GM21825 (cell line): Measurements from ENCODE around the gene KNCN.

Experiments
- ATAC-seq: cut with Tn5 transposase; IDR thresholded peaks from one replicate; pipeline ENCODE4 v1.9.1; 2021; ENCODE audit warnings: mild to moderate bottlenecking, moderate library complexity; ENCODE audit not compliant: unreplicated experiment

KNCN gene

GRCh38 chr1:46551597-46552095 is at the start of gene KNCN:
Gene KNCN (minus strand): TSS chr1:46551647. CDS start chr1:46551215, 432 bp downstream.
- no peak for ATAC-seq

GRCh38 chr1:46599059-46599970 is 47.9 kb upstream of the KNCN start:
- no peak for ATAC-seq

GRCh38 chr1:46596846-46597245 is 45.4 kb upstream of the KNCN start:
- no peak for ATAC-seq

GRCh38 chr1:46596036-46596435 is 44.6 kb upstream of the KNCN start:
- no peak for ATAC-seq

GRCh38 chr1:46595127-46595526 is 43.7 kb upstream of the KNCN start:
- ATAC-seq, result no peak

GRCh38 chr1:46594063-46594462 is 42.6 kb upstream of the KNCN start:
- no peak for ATAC-seq

GRCh38 chr1:46592823-46593222 is 41.4 kb upstream of the KNCN start:
- no peak for ATAC-seq

GRCh38 chr1:46589529-46589928 is 38.1 kb upstream of the KNCN start:
- ATAC-seq, result no peak

GRCh38 chr1:46587069-46587468 is 35.6 kb upstream of the KNCN start:
- no peak for ATAC-seq

GRCh38 chr1:46585312-46585938 is 34.0 kb upstream of the KNCN start:
- no peak for ATAC-seq

GRCh38 chr1:46583494-46583893 is 32.0 kb upstream of the KNCN start:
- no peak for ATAC-seq

GRCh38 chr1:46582972-46583371 is 31.5 kb upstream of the KNCN start:
- ATAC-seq, result no peak

- ATAC-seq, result no peak
Observed at GRCh38 chr1:46581681-46582455, 30.4 kb upstream of the KNCN start.

- no peak for ATAC-seq
Observed at GRCh38 chr1:46580140-46580903, 28.9 kb upstream of the KNCN start.

GRCh38 chr1:46577671-46578070 is 26.2 kb upstream of the KNCN start:
- no peak for ATAC-seq

GRCh38 chr1:46576596-46576995 is 25.1 kb upstream of the KNCN start:
- ATAC-seq, result no peak

GRCh38 chr1:46575778-46576177 is 24.3 kb upstream of the KNCN start:
- no peak for ATAC-seq

GRCh38 chr1:46575300-46575699 is 23.9 kb upstream of the KNCN start:
- no peak for ATAC-seq

GRCh38 chr1:46571691-46572225 is 20.3 kb upstream of the KNCN start:
- no peak for ATAC-seq
